Measurements from ENCODE around the gene CYTH3. TPM values are rescaled to one million over a fixed set of nuclear protein-coding genes. Genes with fewer than 3 reads are reported as not detected.
"Not testable (repeated sequence)": the region's sequence is repeated elsewhere in the genome, so short reads cannot be mapped to it uniquely, and the experiment has no call there.

The CYTH3 gene, protein sequence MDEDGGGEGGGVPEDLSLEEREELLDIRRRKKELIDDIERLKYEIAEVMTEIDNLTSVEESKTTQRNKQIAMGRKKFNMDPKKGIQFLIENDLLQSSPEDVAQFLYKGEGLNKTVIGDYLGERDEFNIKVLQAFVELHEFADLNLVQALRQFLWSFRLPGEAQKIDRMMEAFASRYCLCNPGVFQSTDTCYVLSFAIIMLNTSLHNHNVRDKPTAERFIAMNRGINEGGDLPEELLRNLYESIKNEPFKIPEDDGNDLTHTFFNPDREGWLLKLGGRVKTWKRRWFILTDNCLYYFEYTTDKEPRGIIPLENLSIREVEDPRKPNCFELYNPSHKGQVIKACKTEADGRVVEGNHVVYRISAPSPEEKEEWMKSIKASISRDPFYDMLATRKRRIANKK
- polyA plus RNA-seq (ENCODE audit: insufficient read length in 4 of 4): 10 to 100 TPM; 32.9 to 47.1 (median 38.6) TPM

DNA sequence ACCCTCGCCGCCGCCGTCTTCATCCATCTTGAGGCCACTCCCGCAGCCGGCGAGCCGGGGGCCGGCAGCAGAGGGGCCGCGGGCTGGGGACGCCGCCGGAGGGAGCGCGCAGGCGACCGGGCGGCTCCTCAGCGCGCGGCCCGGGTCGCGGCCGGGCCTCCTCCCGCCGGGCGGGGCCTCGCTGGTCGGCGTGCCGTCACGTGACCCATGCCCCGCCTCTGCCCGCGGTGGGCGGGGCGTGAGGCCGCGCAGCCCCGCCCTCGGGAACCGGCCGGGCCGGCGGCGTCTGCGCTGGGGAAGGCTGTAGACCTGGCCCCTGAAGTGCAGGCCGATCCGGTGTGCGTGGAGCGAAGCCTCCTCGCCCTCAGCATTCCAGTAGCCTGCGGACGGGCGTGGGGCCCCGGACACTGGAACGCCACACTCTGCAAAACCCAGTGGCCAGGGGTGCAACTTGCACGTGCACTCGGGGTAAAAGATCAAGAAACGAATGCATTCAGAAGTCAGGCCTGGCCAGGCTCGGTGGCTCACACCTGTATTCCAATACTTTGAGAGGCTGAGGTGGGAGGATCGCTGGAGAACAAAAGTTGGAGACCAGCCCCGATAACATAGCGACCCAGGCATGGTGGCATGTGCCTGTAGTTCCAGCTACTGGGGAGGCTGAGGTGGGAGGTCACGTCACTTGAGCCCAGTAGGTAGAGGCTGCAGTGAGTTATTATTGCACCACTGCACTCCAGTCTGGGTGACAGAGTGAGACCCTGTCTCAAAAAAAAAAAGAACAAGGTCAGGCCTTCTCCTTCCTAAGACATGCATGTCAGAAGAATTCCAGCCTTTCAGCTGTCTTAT, at the start of gene CYTH3:
Gene CYTH3, minus strand, starts transcription at position 144 of the 843 bp plus-strand sequence. Its CDS starts 117 bp downstream, at position 27.
- peak in 3 of 4 donors; percentile 74 to 80 (median 76) for DNase-seq (ENCODE audit: low read depth in 4 of 4, low spot score in 3 of 4)

DNA sequence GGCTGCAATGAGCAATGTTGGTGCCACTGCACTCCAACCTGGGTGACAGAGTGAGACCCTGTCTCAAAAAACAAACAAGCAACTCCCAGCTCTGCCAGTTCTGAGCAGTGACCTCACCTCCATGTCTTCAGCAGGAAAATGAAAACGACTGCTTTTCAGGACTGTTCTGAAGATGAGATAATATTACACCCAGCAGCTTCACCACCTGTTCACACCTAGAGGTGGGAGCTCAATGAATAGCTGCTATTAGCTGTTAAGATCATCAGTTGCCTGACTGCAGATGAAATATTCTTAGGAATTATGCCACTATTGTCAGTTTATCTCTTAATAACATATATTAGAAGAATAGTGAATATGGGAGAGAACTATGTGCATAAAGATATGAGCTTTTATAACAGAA, 48.4 kb upstream of the CYTH3 start:
- DNase-seq (ENCODE audit: low read depth in 4 of 4, low spot score in 3 of 4): no peak

DNA sequence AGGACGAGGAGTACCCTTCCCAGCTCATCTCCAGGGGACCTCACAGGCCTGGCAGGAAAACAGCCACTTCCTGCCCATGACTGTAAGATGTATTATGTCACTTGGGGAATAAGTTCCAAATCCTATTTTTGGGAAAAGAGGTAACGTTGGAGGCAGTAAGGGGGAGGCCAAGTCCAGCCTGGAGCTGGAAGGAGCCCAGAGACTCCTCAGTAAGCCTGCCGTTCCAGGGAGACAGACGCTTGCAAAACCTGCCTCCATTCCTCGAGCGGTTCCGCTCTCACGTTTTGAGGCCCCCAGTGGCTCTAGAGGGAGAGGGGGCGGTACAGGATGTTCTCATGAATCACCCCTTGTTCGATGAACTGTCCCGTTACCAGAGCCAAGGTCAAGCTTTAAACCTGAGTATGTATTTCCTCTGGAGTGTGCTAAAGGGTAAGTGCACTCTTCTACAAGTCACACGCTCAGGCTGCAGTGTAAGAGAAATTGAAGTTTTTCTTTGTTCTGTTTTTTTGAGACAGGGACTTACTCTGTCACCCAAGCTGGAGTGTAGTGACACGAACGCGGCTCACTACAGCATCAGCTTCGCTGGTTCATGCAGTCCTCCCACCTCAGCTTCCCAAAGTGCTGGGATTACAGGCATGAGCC, 45.5 kb upstream of the CYTH3 start:
- DNase-seq (ENCODE audit: low read depth in 4 of 4, low spot score in 3 of 4): peak in 2 of 4 donors; percentile 19 to 44

DNA sequence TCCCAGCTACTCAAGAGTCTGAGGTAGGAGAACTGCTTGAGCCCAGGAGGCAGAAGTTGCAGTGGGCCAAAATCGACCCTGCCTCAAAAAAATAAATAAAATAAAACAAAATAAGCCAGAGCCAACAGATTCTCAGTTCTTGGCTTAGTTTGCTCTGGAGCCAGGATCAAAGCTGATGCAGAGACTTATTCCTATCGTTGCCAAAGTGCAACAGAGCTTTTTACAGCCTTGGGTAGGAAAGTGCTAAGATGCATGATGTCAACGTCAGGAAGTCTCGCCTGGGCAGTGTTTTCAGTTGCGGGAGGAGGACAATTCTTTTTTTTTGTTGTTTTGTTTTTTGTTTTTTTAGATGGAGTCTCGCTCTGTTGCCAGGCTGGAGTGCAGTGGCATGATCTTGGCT, 43.8 kb upstream of the CYTH3 start:
- DNase-seq (ENCODE audit: low read depth in 4 of 4, low spot score in 3 of 4): no peak

DNA sequence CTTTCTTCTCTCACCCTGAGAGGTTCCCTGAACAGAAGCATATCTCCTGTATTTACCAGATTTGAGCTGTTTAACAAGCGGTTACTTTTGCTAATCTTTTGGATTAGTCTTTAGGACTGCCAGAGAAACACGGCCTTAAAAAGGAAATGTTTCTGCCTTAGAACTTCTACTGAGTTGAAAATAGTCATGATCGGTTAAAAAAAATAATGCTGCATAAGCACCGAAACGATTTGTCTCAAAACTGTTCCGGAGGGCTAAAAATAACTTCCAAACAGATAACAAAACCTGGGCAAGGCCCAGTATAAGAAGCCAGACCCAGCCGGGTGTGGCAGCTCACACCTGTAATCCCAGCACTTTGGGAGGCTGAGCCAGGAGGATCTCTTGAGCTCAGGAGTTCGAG, 43.3 kb upstream of the CYTH3 start:
- DNase-seq (ENCODE audit: low read depth in 4 of 4, low spot score in 3 of 4): no peak

DNA sequence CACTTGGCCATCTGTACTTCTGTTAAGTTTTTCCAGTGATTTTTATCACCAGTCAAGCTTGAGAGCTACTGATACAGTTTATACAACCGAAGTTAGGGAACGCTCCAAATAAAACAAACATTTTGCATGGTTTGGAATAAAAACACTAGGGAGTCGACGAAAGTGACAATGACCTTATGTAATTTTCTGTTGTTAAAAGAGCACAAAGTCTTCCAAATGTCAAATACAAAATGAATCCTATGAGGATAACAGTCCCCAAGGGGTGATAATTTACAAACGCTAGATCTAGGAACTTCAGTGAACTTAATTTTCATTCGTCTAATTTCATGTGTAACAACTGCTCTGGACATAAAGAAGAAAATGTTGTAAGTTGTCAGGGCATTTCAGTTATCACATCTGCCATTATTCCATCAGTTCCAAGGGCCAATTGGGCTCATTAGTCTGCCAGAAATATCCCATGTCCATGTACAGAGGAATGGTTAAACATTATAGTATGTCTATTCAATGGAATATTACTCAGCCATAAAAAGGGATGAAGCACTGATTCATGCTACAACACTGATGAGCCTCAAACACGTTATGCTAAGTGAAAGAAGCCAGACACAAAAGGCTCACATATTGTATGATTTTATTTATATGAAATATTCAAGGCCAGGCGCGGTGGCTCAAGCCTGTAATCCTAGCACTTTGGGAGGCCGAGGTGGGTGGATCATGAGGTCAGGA, 38.0 kb upstream of the CYTH3 start:
- DNase-seq (ENCODE audit: low read depth in 4 of 4, low spot score in 3 of 4): peak; percentile 24 to 31 (median 26)

DNA sequence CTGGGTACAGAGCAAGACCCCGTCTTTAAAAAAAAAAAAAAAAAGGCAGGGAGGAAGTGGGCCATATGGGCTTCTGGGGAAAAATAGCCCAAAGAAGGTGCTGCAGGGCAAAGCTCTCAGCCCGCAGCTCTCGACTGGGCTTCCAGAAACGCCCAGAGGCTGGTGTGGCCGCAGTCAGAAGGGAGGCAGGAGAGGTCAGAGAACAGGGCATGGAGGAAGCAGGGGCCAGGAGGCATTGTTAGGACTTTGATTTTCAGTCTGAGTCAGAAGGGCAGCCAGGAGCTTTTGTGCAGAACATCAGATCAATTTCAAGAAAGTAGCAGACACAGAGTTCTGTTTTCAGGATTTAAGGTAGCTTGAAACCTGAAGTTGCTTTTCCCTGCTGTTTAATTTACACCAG, 35.3 kb upstream of the CYTH3 start:
- no peak for DNase-seq (ENCODE audit: low read depth in 4 of 4, low spot score in 3 of 4)

DNA sequence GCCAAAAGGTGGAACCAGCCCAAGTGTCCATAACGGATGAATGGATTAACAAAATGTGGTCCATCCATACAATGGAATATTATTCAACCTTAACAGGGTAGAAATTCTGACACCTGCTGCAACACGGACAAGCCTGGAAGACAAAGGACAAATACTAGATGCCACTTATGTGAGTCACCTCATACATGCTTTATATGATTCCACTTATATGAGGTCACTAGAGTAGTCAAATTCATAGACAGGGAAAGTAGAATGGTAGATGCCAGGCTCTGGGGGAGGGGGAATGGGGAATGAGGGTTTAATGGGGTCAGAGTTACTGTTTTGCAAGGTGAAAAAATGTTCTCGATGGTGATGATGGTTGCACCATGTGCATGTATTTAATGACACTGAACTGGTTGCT, 34.0 kb upstream of the CYTH3 start:
- DNase-seq (ENCODE audit: low read depth in 4 of 4, low spot score in 3 of 4): no peak

DNA sequence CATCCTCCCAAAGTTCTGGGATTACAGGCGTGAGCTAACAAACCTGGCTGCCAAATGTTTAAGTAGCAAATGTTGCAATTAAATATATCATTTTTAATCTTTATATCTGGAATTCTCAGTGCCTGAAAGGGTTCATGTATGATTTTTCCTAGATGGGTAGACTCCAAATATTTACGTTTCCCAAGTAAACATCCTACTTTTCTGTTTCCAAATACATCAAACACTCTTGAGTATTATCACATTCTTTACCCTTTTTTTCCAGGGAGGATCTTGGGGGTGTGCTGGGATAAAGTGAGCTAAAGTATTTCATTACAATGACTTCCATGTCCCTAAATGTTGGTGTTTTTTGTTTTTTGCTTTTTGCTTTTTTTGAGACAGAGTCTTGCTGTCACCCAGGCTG, 32.9 kb upstream of the CYTH3 start:
- no peak for DNase-seq (ENCODE audit: low read depth in 4 of 4, low spot score in 3 of 4)

DNA sequence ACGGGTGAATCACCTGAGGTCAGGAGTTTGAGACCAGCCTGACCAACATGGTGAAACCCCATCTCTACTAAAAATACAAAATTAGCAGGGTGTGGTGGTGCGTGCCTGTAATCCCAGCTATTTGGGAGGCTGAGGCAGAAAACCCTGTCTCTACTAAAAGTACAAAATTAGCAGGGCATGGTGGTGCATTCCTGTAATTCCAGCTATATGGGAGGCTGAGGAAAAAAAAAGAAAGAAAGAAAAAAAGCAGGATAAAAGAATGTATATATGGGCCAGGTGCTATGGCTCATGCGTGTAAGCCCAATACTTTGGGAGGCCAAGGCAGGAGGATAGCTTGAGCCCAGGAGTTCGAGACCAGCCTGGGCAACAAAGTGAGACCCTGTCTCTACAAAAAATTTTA, 29.0 kb upstream of the CYTH3 start:
- DNase-seq (ENCODE audit: low read depth in 4 of 4, low spot score in 3 of 4): not testable (repeated sequence)

DNA sequence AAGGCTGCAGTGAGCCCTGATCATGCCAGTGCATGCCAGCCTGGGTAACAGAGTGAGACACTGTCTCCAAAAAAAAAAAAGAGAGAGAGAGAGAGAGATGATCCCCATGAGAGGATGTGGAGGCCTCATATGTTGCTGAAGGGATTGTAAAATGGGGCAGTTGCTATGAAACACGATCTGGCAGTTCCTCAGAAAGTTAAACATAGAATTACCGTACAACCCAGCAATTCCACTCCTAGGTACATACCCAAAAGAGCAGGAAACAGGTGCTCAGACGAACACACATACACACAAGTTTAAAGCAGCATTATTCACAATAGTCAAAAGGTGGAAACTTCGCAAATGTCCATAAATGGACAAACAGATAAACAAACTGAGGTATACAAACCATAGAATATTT, 27.4 kb upstream of the CYTH3 start:
- no peak for DNase-seq (ENCODE audit: low read depth in 4 of 4, low spot score in 3 of 4)

DNA sequence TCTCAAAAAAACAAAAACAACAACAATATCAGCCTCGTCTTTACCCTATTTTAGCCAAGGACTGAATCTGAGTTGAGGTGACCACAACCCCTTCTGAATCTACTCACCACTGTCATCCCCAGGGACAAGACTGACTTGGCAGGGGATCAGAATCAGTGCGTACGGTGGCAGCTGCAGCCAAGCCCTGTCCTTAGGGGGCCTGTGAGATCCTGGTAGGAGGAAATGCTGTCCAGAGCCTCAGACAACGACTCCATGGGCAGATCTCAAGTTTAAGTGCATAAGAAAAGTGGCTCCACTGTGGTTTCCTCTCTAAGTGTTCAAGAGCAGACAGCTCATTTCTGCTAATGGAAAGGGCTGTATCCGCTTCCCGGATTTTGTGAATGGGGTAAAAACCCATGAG, 22.4 kb upstream of the CYTH3 start:
- DNase-seq (ENCODE audit: low read depth in 4 of 4, low spot score in 3 of 4): no peak

DNA sequence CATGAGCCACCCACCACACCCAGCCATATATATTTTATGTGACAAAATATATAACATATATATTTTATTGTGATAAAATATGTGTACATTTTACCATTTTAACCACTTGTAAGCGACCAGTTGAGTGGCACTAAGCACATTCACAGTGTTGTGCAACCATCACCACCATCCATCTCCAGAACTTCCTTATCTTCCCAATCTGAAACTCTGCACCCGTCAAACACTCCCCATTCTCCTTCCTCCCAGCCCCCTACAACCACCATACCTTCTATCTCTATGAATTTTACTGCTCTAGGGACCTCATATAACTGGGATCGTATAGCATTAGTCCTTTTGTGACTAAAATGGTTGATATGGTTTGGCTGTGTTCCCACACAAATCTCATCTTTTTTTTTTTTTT, 20.8 kb upstream of the CYTH3 start:
- no peak for DNase-seq (ENCODE audit: low read depth in 4 of 4, low spot score in 3 of 4)

DNA sequence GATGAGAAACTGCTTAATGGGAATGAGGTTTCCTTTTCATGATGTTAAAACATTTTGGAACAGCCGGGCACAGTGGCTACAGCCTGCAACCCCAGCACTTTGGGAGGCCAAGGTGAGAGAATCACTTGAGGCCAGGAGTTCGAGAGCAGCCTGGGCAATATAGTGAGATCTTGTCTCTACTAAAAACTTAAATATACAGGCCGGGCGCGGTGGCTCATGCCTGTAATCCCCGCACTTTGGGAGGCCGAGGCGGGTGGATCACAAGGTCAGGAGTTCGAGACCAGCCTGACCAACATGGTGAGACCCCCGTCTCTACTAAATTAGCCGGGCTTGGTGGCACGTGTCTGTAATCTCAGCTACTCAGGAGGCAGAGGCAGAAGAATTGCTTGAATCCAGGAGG, 19.5 kb upstream of the CYTH3 start:
- not testable (repeated sequence) for DNase-seq (ENCODE audit: low read depth in 4 of 4, low spot score in 3 of 4)

DNA sequence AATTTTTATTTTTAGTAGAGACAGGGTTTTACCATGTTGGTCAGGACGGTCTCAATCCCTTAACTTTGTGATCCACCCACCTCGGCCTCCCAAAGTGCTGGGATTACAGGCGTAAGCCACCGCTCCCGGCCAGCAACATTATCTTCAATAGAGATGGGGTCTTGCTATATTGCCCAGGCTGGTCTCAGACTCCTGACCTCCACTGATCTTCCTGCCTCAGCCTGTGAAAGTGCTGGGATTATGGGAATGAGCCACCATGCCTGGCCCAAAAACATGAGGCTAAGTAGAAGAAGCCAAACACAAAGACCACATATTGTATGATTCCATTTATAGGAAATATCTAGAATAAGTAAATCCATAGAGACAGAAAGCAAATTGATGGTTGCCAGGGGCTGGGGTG, 19.1 kb upstream of the CYTH3 start:
- no peak for DNase-seq (ENCODE audit: low read depth in 4 of 4, low spot score in 3 of 4)

DNA sequence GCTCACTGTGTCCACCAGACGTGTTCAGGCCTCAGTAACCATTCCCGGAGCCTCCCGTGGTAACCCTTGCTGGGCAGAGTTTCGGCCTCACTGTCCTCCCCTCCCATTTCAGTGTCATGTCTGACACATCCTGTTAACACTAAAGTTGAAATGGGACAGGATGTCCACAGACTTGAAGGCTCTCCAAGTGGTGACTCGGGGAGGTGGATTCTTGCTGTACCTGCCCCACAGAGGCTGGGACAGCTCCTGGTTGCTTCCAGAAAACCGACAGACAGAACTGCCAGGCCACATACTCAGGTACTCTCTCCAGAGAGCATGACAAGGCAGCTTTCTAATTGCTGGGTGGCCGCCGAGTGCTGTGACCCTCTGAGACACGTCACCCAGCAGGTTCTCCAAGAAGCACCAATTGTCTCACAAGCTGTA, 17.9 kb upstream of the CYTH3 start:
- DNase-seq (ENCODE audit: low read depth in 4 of 4, low spot score in 3 of 4): no peak

DNA sequence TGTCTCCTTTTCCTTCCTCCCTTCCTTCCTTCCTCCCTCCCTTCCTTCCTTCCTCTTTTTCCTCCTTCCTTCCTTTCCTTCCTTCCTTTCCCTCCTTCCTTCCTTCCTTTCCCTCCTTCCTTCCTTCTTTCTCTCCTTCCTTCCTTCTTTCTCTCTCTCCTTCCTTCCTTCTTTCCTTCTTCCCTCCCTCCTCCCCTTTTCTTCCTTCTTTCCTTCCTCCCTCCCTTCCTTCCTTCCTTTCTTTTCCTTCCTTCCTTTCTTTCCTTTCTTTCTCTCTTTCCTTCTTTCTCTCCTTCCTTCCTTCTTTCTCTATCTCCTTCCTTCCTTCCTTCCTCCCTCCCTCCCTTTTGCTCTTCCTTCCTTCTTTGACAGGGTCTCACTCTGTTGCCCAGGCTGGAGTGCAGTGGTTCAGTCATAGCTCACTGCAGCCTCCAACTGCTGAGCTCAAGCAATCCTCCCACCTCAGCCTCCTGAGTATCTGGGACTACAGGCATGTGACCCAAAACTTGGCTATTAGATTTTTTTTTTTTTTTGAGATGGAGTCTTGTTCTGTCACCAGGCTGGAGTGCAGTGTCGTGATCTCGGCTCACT, 15.9 kb upstream of the CYTH3 start:
- no peak for DNase-seq (ENCODE audit: low read depth in 4 of 4, low spot score in 3 of 4)

DNA sequence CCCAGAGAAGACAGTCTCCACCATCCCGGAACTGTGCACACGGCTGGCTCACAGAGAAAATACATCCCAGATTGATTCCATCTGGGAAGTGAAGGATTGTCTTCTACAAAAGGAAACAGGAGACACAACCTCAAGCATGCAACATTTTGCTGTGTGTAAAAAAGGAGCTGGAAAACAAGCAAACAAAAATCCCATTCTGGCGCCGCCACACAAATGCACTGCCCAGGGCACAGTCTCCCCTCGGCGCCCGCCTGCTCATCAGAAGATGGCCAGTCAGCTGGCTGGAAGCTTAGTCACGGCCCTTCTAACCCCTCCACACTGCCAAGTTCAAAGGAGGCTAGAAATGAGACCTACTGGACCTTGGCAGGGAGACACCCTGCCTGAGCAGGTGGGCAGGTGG, 14.1 kb upstream of the CYTH3 start:
- DNase-seq (ENCODE audit: low read depth in 4 of 4, low spot score in 3 of 4): no peak

DNA sequence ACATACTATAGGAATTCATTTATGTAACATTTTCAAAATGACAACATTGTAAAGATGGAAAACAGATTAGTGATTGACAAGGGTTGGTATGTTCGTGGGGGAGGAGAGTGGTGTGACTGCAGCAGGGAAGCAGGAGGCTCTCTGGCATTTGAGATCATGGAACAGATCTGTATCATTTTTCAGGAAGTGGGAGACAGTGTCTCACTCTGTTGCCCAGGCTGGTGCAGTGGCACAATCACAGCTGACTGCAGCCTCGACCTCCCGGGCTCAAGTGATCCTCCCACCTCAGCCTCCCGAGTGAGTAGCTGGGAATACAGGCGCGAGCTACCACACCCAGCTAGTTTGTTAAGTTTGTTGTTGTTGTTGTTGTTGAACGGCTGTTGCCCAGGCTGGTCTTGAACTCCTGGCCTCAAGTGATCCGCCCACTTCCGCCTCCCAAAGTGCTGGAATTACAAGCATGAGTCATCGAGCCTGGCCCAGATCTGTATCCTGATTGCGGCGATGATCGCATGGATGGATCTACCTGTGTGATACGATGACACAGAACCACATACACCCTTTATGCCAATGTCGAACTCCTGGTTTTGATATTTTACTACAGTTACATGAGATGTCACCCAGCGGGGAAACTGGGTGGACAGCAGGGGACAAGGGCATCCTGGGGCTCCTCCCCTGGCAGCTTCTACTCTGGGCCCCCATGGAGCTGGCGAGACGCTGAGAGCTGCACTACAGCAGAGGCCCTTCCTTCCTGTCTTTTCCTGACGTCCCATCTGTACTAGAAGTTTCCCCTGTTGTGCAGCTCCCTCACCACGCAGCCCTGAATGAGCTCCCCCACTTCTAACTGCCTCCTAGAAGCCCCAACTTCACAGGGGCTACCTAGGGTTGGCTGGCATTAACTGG, 12.3 kb upstream of the CYTH3 start:
- no peak for DNase-seq (ENCODE audit: low read depth in 4 of 4, low spot score in 3 of 4)

Measured in left renal pelvis (tissue), 4 donors.